MV-4-11 (cell line): ENCODE data around the gene ATP23.

Experiments used
- DNase-seq: peaks from one replicate; lab custom pipeline; 2025; lab: John Stamatoyannopoulos, UW

The ATP23 gene

GRCh38 chr12:57908511-57908910, 32.9 kb upstream of the ATP23 start:
- DNase-seq, result no peak

DNA sequence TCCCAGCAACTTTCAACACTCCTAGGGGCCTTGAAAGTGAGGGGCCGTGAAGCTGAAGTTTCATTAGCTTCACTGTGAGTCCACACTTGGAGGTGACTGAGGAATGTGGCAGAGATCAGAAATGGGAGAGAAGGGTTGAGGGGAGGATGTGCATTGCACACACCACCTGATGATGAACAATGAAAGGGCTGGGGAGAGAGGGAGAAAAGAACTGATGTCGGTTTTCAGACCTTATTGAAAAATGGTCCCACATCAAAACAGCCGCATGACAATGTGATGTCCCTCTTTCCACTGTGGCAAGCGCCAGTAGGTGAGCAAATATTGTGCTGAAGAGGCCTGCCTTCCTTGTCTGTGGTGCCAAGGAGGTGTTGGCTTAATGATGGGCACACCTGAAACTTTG, 32.3 kb upstream of the ATP23 start:
- no peak for DNase-seq

DNA sequence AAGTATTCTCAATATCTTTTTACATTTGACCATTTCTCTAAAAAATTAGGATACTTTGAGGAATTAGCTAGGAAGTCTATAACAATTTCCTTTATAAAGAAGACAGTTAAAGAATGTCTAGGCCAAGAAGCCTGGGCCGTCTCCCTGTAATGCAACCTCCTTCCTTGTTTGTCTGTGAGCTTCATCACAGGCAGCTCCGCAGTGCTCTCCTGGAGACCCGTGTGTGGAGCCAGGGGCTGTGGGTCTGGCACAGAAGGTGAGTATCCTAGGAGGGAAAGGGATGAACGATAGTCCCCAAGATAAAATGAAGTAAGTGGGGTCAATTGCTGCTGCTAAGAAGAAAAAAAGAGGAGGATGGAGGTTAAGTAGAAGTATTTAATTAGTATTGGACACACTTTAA, 31.8 kb upstream of the ATP23 start:
- no peak for DNase-seq

DNA sequence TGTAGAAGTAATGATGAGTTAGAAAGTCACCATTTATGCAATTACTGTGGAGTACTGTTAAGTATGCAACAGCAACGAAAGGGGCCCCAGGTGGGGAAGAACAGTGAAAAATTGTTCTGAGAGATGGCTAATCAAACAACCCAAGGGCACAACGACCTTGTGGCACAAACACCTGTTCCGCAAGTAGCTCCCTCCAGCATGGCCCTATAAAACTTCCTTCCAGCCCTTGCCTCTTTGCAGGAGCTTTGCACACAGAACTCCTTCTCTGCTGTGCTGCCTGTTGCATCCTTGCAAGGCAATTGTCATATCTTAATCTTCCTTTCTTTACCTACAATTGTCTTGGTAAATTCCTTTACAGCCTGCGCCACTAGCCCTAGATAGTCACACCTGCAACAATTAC, 23.2 kb upstream of the ATP23 start:
- DNase-seq, result no peak

- DNase-seq, result no peak
Measured at GRCh38 chr12:57927086-57927485, 14.3 kb upstream of the ATP23 start.

GRCh38 chr12:57929092-57929830, 12.1 kb upstream of the ATP23 start:
- no peak for DNase-seq

DNA sequence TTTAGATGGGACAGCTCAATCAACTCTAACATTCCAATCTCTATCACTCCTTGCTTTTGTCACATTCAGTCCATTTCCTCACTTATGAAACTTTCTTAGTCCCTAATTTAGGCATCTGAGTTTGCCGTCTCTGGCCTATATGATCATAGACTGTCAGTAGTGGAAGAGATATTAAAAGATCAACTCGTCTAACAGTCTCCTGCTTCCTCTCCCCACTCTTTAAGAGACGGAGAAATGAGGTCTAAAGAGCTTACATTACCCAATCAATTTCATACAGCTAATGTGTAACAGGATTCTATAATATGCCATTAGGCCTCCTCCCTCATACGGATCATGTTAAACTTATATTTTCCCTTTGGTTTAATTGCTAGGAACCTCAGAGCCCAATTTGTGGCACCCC, 6.5 kb upstream of the ATP23 start:
- peak; percentile 64 for DNase-seq

GRCh38 chr12:57935331-57935730, 6.0 kb upstream of the ATP23 start:
- no peak for DNase-seq

- DNase-seq, result peak; percentile 99
Measured at GRCh38 chr12:57935839-57936512, 5.4 kb upstream of the ATP23 start.

DNA sequence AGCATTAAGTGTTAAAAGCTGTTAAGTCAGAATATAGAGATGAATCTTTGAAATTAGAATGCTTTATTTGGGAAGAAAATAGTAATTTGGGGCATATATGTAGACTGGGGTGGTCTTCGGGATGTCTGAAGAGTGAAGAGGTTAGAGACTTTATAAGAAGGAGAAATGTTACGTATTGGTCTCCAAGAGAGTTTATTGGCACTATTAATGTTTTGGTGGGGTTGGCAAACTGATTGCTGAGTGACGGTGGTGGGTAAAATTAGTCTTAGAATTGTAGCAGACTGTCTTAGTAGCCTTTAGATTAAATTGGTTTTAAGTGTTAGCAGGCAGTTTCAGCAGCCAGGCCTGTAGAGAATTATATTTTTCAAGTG, 4.9 kb upstream of the ATP23 start:
- DNase-seq, result no peak

DNA sequence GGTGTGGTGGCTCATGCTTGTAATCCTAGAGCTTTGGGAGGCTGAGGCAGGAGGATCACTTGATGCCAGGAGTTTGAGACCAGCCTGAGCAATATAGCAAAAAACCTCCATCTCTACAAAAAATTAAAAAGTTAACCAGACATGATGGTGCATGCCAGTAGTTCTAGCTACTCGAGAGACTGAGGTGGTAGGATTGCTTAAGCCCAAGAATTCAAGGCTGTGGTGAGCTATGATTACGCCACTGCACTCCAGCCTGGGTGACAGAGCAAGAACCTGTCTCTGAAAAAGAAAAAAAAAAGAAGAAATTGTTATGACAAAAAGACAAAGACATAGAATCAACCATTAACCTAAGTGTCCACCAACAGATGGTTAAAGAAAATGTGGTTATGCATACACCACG, 2.1 kb upstream of the ATP23 start:
- DNase-seq, result peak; percentile 93

DNA sequence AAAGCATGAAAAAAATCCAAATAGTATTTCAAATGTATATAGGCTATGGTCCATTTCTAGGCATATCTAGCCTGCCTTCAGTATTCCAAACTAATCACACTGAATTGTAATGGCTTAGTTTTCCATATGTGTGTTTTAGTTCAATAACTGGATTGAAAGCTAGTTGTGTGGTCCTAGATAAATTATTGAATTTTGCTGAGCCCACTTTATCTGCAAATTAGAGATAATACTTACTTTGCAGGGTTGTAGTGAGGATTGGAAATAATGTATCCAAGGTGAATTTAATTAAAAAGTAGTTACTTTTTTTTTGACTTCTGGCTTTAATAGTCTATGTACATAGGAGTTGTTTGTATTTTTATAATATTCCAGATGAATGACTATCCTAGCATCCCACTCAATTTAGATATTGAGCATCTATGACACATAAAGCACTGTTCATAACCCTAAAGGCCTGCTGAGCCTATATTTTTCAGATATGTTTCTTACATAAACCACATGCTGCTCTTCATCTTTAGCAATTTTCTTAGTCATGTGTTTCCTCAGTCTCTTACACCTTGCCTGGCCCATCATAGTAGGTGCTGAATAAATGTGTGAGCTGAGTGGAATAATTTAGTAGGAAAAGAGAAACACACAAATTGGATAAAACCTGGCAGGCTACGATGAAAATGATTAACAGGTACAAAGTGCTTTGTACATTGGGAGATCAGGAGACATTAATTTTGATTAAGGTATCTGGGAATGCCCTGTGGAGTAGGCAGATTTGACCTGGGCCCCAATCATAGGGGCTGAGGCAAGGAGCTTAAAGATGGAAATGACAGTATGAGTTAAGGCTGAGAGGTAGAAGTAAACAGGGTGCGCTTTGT, 1.1 kb upstream of the ATP23 start:
- no peak for DNase-seq

- no peak for DNase-seq
Measured at GRCh38 chr12:57940915-57941164, 527 bp upstream of the ATP23 start.

DNA sequence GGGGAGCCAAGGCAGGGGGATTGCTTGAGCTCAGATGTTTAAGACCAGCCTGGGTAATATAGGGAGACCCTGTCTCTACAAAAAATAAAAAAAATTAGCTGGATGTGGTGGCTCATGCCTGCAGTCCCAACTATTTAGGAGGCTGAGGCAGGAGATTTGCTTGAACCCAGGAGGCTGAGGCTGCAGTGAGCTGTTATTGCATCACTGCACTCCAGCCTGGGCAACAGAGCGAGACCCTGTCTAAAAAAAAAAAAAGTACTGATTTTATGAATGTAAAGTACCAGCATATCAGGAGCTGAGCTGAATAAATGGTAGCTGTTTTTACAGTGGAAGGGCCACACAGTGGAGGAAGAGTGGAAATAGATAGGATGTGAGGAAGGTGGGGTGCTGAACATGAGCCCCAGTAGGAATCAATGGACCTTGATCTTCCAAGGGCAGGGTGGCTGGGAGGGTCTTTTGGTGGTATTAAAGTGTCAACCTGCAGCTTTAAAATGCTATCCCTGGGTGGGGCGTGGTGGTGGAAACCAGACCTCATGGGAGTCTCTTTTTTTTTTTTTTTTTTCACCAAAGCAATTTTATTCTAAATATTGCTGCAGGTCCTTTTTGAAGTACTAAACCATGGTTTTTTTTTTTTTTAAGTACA, 2.2 kb downstream of the ATP23 start:
- DNase-seq, result no peak

GRCh38 chr12:57944313-57945023, 3.1 kb downstream of the ATP23 start:
- DNase-seq, result no peak

DNA sequence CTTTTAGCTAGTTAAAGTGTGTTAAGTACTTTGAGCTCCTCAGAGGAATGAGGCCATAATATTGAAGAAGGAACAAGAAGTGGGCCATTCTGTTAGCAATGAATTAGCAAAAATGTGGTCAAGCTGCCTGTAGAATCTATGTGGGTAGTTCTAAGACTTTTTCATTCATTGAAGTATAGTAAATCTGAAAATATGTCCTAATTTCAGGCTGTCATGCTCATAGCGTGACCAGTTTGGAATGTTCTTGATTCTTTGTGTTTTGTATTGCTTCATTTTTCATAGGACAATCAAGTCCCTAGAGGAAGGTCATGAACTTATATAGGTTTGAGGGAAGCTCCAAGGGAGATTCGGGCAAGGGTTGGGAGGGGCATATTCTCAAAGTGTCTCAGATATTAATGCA, 11.4 kb downstream of the ATP23 start:
- no peak for DNase-seq

- no peak for DNase-seq
Measured at GRCh38 chr12:57954768-57955167, 13.4 kb downstream of the ATP23 start.

GRCh38 chr12:57958061-57958657, 16.8 kb downstream of the ATP23 start:
- DNase-seq, result no peak

DNA sequence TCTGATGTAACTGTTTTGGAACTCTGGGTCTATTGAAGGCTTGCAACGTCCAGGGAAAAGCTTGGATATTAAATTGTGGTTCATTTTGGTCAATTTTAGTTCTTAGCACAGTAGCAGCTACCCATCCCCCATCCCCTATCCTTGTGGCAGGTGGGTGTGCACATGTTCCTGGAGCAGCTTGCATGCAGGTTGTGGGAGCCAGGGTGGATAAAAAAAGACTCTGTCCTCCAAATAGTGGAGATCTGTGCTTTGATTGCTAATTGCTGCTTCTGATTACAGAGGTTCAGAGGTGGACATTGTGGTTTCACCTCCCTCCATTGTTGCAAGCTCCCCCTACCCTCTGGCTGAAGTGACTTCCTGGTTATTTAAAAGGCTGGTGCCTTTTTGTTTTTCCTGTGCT, 23.1 kb downstream of the ATP23 start:
- no peak for DNase-seq

- DNase-seq, result no peak
Measured at GRCh38 chr12:57965766-57966165, 24.4 kb downstream of the ATP23 start.

- no peak for DNase-seq
Measured at GRCh38 chr12:57966536-57966935, 25.2 kb downstream of the ATP23 start.
